T follicular helper cell (primary cell): ENCODE measurements around the gene GEMIN4.
"Not testable (repeated sequence)": the region's sequence is repeated elsewhere in the genome, so short reads cannot be mapped to it uniquely, and the experiment has no call there.

Experiments
- DNase-seq: peaks from one replicate; pipeline ENCODE4 v3.0.0-alpha.2; 2020; ENCODE audit warnings: low read depth
- total RNA-seq, 2 experiments: gene quantifications; one replicate each; lab custom pipeline; 2026; lab: John Stamatoyannopoulos, UW

Gene GEMIN4
- total RNA-seq: 57.3 to 95.9 reads per million in 2 experiments

DNA sequence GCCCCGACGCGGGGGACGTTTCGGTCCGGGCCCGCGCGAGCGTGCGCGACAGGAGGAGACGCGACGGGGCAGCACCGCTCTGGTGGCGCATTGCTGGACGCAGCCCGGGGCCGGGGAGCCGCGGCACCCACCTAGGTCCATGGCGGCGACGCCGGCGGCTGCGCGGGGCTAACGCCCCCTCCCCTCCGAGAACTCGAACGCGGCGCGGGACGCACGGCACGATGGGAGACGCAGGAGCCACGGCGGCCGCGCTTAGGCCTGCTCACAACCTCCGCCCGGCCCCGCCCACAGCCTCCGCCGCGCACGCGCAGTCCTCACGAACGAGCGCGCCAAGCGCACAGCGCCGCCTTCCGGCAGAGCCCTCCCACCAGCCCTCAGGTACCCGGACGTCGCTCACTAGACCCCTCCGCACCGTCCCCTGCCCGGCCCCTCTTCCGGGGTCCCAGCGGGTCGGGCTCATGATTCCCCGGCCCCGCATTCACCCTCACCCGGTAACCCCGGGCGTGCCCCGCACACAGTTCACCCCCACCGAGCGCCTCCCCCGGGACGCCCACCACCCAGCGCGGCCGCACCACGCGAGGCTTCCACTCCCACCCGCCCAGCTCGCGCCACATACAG is at the start of gene GEMIN4:
TSS of gene GEMIN4 (minus strand) at position 263 of the 618 bp plus-strand sequence. CDS start at position 141, 122 bp downstream.
- DNase-seq: peak; percentile 94

- no peak for DNase-seq
Measured at GRCh38 chr17:801660-802059, 49.6 kb upstream of the GEMIN4 start.

GRCh38 chr17:800446-801242 is 48.6 kb upstream of the GEMIN4 start:
- DNase-seq: no peak

- no peak for DNase-seq
Measured at GRCh38 chr17:799261-799660, 47.2 kb upstream of the GEMIN4 start.

GRCh38 chr17:798246-798645 is 46.2 kb upstream of the GEMIN4 start:
- DNase-seq: no peak

DNA sequence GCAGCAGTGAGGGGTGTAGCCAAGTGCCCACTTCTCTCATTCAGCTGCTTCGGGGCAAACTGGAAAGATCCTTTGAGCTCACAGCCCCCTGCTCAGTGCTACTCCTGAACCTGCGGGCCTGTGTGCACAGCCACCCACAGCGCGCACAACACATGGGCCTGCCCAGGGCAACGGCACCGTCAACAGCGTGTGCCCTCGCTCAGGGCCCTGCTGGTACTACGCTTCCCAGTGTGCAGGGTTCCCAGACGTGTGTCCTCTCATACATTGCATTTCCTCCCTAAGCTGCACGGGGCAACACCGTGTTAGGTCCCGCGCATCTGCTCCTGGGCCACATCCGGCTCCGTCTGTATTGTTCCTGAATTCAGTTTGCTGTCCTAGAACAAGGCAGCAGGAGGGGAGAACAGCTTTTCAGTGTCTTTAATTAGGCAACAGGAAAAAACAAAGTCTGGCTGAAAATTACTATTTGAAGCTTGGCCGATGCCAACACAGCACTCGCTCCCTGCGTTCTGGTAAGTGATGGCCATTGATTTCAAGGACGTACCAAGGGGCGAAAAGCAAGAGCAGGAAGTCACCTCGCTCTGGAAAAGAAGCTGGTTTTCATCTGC is 45.3 kb upstream of the GEMIN4 start:
- no peak for DNase-seq

DNA sequence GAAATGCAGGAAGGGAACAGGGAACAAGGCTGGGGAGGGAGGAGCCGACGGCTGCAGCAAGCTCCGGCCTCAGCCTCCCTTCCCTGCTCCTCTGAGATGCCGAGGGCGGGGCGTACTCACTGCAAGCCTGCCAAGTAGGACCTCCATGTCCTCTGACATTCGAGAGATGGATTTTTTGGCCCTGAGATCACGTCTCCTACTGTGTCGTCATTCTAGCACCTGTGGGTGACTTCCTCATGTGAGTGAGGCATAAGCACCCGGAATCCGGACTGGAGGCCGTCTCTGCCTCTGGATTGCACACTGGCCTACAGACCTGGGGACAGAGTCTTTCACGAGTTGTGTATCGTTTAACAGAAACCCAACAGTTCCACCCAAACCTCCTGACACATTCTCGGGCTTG is 44.5 kb upstream of the GEMIN4 start:
- DNase-seq: no peak

DNA sequence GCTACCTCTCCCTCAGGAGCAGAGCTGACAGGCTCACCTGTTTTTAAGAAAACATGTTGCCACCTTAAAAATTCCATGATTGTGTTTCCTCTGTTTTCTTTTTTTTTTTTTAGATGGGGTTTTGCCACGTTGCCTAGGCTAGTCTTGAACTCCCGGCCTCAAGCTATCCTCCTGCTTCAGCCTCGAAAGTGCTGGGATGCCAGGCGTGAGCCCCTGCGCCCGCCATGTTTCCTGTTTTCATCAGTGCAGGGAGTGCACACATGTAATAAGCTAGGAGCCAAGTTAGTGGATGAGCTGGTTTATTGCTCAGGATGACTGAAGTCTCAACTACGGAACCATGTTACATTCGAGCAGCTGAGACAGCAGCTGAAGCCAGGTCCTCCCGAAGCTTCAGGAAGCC is 43.7 kb upstream of the GEMIN4 start:
- no peak for DNase-seq

DNA sequence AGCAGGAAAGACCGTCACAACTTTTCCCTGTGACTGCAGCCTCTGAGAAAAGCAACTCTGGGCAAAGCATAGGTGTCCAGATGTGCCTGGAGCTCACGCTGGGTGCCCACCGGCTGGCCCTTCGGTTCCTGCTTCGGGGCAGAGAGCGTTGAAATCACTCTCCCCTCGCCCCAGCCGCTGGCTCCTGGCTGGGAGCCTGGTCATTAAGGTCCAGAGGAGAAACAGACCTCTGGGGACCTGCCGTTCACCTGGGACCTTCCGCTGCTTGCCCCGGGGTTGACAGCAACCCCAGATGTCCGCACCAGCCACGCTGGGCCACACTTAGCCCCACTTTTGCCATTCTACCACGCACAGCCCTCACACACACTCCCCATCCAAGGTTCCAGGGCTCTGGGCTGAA is 43.2 kb upstream of the GEMIN4 start:
- DNase-seq: no peak

DNA sequence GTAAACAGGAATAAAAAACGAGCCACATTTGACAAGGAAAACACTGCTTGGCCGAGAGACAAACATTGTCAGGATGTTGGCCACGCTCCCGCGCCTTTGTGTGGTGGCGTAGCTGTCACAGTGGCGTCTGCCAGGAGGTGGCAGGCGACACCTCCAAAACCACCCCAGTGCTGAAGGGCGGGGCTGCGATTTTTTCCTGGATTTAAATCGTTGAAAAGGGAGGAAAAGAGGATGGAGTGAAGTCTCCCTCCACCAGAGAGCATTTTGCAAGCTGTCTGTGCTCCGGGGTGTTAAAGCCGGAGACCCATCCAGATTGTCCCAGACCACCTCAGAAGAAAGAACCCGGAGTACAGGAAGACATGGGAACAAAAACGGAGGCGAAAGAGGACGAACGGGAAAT is 42.8 kb upstream of the GEMIN4 start:
- DNase-seq: peak; percentile 16

GRCh38 chr17:792277-792676 is 40.2 kb upstream of the GEMIN4 start:
- DNase-seq: no peak

GRCh38 chr17:791829-792228 is 39.8 kb upstream of the GEMIN4 start:
- no peak for DNase-seq

- DNase-seq: not testable (repeated sequence)
Measured at GRCh38 chr17:790874-791247, 38.8 kb upstream of the GEMIN4 start.

DNA sequence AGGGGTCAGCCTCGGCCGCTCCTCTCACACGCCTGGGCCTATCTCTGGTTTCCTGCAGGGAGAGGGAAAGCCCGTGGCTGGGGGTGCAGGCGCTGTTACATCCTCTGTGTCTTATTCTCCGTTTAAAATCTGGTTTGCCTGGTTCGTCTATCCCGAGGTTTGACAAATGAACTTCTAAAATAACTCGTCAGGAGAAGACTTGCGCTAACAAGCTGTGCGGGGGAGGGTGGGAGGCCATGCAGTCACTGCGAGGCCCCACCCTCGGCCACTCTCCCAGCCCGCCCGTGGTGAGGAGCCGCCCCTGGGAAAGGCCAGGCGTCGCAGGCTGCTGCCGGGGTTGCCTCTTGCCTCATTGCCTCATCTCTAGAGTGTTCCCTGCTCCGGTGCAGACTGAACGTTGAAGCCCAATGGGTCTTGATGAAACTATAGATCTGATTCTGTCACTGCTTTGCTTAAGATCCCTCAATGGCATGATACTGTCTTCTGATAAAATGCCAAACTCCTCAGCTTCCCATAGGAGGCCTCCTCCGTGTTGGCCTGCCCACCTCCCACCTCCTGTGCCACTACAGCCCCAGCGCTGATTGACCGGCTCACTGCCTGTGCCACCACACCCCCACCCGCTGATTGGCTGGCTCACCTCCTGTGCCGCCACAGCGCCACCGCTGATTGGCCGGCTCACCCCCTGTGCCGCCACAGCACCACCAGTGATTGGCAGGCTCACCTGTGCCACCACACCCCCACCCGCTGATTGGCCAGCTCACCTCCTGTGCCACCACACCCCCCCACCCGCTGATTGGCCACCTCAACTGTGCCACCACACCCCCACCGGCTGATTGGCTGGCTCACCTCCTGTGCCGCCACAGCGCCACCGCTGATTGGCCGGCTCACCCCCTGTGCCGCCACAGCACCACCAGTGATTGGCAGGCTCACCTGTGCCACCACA is 38.1 kb upstream of the GEMIN4 start:
- DNase-seq: not testable (repeated sequence)

GRCh38 chr17:789160-789840 is 37.2 kb upstream of the GEMIN4 start:
- no peak for DNase-seq

DNA sequence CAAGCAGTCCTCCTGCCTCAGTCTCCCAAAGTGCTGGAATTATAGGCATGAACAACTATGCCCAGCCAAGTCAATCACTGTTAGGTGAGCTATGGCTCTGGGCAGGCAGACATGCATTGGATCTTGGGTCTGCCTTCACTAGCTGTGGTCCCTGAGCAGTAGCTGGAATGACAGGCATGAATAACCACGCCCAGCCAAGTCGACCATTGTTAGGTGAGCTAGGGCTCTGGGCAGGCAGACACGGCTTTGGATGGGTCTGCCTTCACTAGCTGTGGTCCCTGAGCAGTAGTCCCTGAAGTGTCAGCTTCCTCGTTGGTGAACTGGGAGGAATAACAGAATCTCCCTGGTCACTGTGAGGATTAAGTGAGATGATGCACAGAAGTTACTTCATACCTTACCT is 36.5 kb upstream of the GEMIN4 start:
- DNase-seq: no peak

DNA sequence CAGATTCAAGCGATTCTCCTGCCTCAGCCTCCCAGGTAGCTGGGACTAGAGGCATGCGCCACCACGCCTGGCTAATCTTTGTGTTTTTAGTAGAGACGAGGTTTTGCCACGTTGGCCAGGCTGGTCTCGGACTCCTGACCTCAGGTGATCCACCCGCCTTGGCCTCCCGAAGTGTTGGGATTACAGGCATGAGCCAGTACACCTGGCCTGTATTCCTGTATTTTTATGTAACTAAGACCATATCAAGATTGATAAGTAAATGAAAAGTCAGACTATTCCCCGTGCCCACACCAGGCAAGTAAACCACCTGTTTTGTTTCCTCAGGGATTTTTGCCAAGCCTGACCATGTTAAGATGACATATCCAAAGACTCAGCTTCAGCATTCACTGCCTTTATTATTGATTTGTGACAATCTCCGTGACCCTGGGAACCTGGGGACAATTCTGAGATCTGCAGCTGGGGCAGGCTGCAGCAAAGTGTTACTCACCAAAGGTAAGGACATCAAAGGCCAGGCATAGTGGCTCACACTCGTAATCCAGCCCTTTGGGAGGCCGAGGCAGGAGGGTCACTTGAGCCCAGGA is 35.7 kb upstream of the GEMIN4 start:
- DNase-seq: no peak

- not testable (repeated sequence) for DNase-seq
Measured at GRCh38 chr17:785901-786300, 33.8 kb upstream of the GEMIN4 start.

DNA sequence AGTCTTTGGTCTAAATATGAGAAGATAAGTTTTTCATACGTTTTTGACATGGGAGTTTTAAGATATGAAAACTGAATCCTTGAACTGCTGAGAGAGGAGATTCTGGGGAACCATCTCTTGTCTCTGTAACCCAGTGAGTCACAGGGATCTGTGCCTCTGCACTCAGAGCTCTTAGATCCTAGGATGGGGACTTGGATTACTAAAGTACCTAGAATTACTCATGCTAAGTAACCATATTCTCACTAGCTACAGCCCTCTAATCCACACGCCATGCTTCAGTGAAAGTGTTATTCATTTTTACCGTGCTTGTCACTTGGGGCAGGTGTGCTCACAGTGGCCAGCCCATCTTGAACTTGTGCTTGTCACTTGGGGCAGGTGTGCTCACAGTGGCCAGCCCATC is 32.1 kb upstream of the GEMIN4 start:
- DNase-seq: no peak

DNA sequence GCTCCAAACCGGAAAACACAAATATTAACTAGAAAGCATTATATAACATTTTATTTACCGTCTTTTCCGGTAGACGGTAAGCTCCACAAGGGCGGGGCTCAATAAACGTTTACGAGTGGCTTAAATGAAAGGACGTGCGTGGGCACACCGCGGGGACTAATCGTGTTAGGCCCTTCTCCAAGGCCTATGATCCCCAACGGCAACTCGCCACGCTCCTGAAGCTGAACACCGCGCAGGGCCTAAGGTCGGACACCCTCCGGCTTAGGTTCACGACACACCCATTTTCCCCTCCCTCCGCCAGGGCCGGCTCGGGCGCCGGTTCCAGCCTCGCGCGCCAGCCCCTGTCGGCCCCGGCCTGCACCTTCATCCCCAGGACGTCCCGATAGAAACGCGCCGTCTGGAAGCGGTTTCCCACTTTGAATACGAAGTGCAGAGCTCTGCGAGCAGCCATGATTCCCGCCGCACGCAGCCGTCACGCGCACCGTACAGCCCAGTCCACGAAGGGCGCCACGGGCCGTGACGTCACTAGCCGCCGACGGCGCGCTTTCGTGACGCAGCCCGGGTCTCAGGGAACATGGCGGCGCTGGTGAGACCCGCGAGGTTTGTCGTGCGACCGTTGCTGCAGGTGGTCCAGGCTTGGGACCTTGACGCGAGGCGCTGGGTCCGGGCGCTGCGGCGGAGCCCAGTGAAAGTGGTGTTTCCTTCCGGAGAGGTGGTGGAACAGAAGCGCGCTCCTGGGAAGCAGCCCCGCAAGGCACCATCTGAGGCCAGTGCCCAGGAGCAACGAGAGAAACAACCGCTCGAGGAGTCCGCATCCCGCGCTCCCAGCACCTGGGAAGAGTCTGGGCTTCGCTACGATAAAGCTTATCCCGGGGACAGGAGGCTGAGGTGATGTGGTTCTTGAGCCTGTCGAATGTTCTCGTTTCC is 30.0 kb upstream of the GEMIN4 start, which contains the start of the genes GLOD4 and MRM3:
TSS of gene GLOD4 (minus strand) at position 476 of the 927 bp plus-strand sequence. CDS start at position 451, 25 bp downstream.
TSS of gene MRM3 (plus strand) at position 549 of the 927 bp plus-strand sequence. CDS start at position 575, 26 bp downstream.
- DNase-seq: peak; percentile 93
